GM19324 (cell line): ENCODE results near the gene ZNF771.
"Not testable (repeated sequence)": the region's sequence is repeated elsewhere in the genome, so short reads cannot be mapped to it uniquely, and the experiment has no call there.

Experiments used
- ATAC-seq: cut with Tn5 transposase; IDR thresholded peaks from one replicate; pipeline ENCODE4 v1.9.1; 2021; ENCODE audit warnings: mild to moderate bottlenecking, moderate library complexity; ENCODE audit not compliant: unreplicated experiment, low FRiP score

Gene ZNF771

DNA sequence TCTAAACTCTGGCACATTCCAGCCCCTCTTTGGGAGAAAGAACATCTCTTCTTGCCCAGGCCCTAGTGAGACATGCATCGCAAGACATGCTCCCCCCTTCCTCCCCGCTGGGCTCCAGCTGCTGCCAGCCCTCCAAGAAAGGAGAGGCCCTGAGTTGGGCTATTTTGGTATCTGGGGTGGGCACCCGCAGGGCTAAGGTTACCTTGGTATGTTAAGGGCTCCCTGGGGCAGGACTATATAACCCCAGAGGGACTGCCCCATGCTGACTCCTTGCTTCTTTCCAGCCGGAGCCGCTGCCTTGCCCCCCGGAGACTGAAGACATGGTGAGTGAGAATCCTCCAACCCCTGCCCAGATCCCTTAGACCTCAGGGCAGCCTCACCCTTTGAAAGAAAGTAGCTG, 32.9 kb upstream of the ZNF771 start, which contains the start of gene MYL11:
MYL11 (plus strand) TSS at position 265 of the 400 bp plus-strand sequence; CDS start at position 321, 56 bp downstream.
- ATAC-seq = no peak

- ATAC-seq = no peak
These were observed 31.5 kb upstream of the ZNF771 start for GRCh38 chr16:30375864-30376263.

GRCh38 chr16:30376461-30376902, 30.9 kb upstream of the ZNF771 start:
- no peak for ATAC-seq

GRCh38 chr16:30377050-30377811, 30.2 kb upstream of the ZNF771 start:
- no peak for ATAC-seq

DNA sequence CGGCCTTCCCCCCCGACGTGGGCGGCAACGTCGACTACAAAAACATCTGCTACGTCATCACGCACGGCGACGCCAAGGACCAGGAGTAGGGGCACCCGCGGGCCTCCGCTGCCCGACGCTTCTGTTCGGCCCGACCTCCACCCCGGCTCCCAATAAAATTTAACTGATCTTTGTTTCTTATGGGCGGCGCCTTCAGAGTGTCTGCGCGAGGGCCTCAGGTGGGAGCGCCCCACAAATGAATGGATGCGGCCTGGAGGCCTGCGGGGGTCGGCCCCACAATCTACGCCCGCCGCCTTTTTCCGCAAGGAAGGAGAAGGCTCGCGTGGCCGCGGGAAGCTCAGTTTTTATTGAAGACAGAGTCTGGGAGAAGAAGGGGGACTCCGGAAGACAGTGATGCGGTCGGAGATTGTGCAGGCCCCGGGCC, 29.6 kb upstream of the ZNF771 start:
- ATAC-seq = peak; percentile 47

GRCh38 chr16:30378236-30379157, 28.9 kb upstream of the ZNF771 start:
- peak; percentile 86 for ATAC-seq

DNA sequence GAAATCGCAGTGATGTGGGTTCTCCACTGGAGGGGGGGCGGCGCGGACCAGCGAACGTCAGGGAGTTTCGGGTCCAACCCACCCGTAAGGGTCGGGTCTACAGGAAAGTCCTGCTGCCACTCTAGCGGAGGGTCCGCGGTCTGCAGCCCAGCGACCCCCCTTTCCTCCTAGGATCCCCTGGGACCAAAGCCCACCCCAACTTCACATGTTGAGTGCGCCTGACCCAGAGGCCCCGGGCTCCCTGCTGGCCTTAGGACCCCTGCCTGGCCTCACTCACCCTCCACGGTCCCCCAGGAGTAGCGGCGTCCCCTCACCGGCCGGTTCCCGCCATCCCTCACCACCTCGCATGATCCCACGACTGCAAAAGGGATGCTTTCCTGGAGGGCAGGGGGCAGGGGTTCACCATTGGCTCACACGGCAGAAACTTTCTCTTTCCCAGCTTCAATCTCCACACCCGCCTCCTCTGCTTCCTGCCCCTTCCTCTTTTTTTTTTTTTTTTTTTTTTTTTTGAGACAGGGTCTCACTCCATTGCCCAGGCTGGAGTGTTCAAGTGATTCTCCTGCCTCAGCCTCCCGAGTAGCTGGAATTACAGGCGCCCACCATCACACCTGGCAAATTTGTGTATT, 28.1 kb upstream of the ZNF771 start:
- no peak for ATAC-seq

GRCh38 chr16:30380072-30380802, 27.2 kb upstream of the ZNF771 start:
- ATAC-seq = no peak

DNA sequence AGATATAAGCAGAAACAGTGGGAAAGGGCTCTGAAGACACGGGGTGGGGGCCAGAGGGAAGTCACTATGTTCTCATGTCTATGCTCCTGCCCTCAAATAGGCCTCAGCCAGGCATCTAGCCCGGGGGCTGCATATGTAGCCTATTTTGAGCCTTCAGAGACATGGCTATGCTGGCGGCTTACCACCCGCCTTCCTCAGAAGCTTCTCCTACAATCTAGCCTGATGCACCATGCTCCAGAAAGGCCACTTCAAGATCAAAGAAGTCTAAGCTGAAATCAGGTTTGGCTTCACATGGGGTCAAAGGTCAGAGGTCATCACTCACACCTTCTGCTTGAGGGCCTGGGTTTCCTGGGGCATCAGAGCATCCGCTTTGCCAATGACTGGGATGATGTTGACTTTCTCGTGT, 26.6 kb upstream of the ZNF771 start:
- no peak for ATAC-seq

GRCh38 chr16:30381291-30382041, 25.9 kb upstream of the ZNF771 start:
- ATAC-seq = no peak

DNA sequence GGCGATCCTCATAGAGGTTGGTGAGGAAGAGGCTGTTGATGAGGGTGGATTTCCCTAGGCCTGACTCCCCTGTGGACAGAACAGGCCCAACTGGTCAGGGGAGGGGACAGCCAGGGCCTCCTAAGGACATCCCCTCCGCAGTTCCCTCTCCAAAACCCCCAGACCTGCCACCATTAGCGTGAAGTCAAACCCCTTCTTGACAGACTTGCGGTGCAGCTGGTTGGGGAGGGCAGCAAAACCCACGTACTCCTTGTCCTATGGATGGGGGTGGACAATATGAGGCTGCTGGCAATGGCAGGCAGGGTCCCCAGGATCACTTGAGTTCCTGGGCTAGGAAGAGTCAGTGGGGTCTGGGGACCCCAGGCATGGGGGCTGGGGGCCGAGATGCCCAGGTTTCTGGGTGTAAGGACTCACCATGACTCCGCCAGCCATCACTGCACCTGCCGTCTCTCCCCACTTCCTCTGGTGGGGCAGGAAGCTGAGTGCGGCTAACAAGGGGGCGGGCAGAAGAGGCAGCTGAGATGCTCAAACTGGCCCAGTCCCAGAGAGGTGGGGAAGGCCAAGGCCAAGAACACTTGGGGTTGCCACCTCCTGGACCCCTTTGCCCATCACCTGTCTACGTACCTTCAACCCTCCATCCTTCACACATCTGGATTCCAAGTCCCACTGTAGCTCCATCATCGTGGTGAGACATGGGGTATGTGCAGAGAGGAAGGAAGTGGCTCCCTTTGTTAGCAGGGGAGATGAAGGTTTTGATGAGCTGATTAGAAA, 25.1 kb upstream of the ZNF771 start, which contains the start of gene SEPTIN1:
SEPTIN1 (minus strand) TSS at position 451 of the 771 bp plus-strand sequence; CDS start at position 432, 19 bp downstream.
- ATAC-seq = no peak

DNA sequence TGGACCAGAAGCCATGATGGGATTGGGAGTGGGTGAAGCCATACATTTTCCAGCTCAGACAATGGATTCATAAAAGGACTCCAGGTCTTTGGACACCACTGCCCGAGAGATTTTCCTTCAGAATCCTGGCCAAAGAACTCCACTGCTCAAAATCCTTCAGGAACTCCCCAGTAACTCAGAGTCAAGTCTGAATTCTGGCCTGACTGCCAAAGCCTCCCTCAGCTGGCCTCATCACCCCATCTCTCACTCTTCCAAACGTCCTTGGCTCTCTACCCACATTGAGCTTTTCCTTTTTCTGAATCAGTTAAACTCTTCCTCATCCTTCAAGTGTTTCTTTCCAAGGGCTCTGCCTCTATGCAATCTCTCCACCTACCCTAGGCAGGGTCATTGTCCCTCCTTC, 23.9 kb upstream of the ZNF771 start:
- no peak for ATAC-seq

DNA sequence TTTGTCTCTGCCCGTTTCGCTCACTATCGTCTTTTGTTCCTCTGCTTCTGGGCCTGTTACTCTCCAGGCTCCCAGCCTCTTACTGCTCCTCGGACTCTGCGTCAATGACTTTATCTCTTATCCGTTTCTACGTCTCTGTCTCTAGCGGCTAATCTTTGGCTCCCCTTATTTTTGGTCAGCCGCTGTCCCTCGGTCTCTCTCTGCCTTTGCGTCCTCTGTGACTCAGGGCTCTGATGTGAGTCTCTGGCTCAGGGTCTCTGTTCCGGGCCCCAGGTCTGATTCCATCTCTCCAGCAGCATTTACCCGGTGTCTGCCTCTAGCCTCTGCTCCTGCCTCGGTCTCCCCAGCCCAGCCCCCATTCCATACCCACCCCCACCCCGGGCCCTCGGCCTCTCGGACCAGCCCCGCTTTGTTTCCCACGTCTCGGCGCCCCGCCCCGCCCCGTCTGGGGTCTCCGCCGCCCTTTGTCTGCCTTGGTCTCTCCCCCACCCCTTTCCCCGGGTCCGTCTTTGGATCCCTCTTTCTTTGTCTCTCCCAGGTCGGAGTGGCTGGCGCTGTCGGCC, 12.7 kb upstream of the ZNF771 start:
- no peak for ATAC-seq

GRCh38 chr16:30395155-30395991, 12.0 kb upstream of the ZNF771 start, which contains the start of gene ZNF48:
Gene ZNF48 (plus strand): TSS chr16:30395420. CDS start chr16:30395795, 375 bp downstream.
- peak; percentile 71 for ATAC-seq

- ATAC-seq = no peak
These were observed 11.3 kb upstream of the ZNF771 start for GRCh38 chr16:30395992-30396585.

DNA sequence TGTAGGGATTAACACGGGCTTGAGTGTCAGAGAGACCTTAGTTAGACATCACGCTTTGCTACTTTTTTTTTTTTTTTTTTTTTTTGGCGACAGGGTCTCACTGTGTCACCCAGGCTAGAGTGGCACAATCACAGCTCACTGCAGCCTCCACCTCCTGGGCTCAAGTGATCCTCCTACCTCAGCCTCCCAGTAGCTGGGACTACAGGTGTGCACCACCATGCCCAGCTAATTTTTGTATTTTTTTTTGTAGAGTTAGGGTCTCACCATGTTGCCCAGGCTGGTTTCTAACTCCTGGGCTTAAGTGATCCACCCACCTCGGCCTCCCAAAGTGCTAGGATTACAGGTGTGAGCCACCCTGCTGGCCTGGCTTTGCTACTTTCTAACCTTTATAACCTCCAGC, 10.8 kb upstream of the ZNF771 start:
- ATAC-seq = not testable (repeated sequence)

GRCh38 chr16:30397056-30397455, 10.3 kb upstream of the ZNF771 start:
- no peak for ATAC-seq
